Esophagus squamous epithelium (tissue), 5 donors: ENCODE data around the gene GALNT2. TPM values are rescaled to one million over a fixed set of nuclear protein-coding genes. Genes with fewer than 3 reads are reported as not detected.

Source experiments
- DNase-seq: peaks from one replicate; lab custom pipeline; 2025; lab: John Stamatoyannopoulos, UW
- H3K27ac ChIP-seq, 4 donors: fragments of 200-600 bp; sonication (generic); one replicate each; pipeline ENCODE4 v1.5.1; 2016 to 2019; ENCODE audit warnings: mild to moderate bottlenecking in 1 of 4
- H3K27me3 ChIP-seq, 4 donors: fragments of 200-600 bp; sonication (generic); 1 replicate in 3 of 4; 2 replicates in 1 of 4; pipeline versions ENCODE4 v1.5.1 to v1.6.0; 2017 to 2021; ENCODE audit warnings: antibody characterized with exemption in 1 of 4
- H3K36me3 ChIP-seq, 3 donors: fragments of 200-600 bp; sonication (generic); one replicate each; pipeline ENCODE4 v1.5.1; 2016 to 2019
- H3K4me1 ChIP-seq, 3 donors: fragments of 200-600 bp; sonication (generic); one replicate each; pipeline ENCODE4 v1.5.1; 2017 to 2019
- H3K4me3 ChIP-seq, 4 donors: fragments of 200-600 bp; sonication (generic); 1 replicate in 3 of 4; 2 replicates in 1 of 4; pipeline ENCODE4 v1.5.1; 2016 to 2019; ENCODE audit warnings: mild to moderate bottlenecking in 2 of 4, moderate library complexity in 1 of 4
- H3K9me3 ChIP-seq, 3 donors: fragments of 200-600 bp; sonication (generic); one replicate each; pipeline ENCODE4 v1.5.1; 2016 to 2019
- POLR2A ChIP-seq, 4 donors: fragments of 450-650 bp; IDR thresholded peaks; one replicate each; pipeline ENCODE4 v1.6.1; 2017; ENCODE audit warnings: antibody characterized with exemption in 4 of 4, mild to moderate bottlenecking in 4 of 4, moderate library complexity in 3 of 4
- WGBS, 2 donors: methylation state at CpG; one replicate each; pipeline ENCODE4 v1.1.5; 2018; 5-methylcytosine and 5-hydroxymethylcytosine counted together
- intact Hi-C: fragments of 100-400 bp; cut with DNase I; formaldehyde crosslinking; loops from one replicate; pipeline ENCODE4 v1.15.0; 2022
- total RNA-seq, 4 donors: library from RNA; depleted of rRNA; stranded (reverse); fragments of >200 nt; gene quantifications; one replicate each; pipeline ENCODE4 v1.1.0, GENCODE V29; 2016
- TF ChIP-seq, protein P1 (sequence below), 6 experiments: fragments of 450-650 bp in 4 of 6; fragments of 200-600 bp in 2 of 6; sonication (generic) in 2 of 6; IDR thresholded peaks; one replicate each; pipeline ENCODE4 v1.5.1; 2016 to 2019; ENCODE audit warnings: antibody characterized with exemption in 6 of 6, mild to moderate bottlenecking in 4 of 6, moderate library complexity in 4 of 6
- donor health status: DM: yes; HTN: yes; CAD: no.

The GALNT2 gene
- total RNA-seq, 4 donors from 2014 or later, result 25.8 to 36.2 (median 31.0) TPM

DNA sequence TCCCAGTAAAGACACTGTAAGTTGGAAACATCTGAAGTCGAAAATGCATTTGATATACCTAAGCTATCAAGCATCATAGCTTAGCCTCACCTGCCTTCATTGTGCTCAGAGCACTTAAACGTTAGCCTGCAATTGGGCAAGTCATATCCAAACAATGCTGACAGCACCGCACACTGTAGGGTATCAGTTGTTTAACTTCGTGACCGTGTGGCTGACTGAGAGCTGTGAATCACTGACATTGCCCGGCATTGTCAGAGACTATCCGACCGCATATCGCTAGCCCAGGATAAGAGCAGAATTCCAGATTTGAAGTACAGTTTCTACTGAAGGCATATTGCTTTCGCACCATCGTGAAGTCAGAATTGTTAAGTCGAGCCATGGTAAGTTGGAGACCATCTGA, 41.5 kb downstream of the GALNT2 start:
- no peak for DNase-seq
- Histone ChIP-seq H3K36me3 (no peaks in the 10 kb centered on the region), H3K27ac (no peak overlapping the region), H3K4me1 (peaks cover 46 to 83% (median 62%) of the 10 kb centered on the region in 3 donors), H3K4me3 (no peak overlapping the region), H3K9me3 (no peaks in the 10 kb centered on the region), H3K27me3 (no peaks in the 10 kb centered on the region)
- intact Hi-C loops, result no loop called here
- no peak for TF ChIP-seq POLR2A (IDR thresholded peaks at IDR 0.05)
- TF ChIP-seq, protein P1, sequence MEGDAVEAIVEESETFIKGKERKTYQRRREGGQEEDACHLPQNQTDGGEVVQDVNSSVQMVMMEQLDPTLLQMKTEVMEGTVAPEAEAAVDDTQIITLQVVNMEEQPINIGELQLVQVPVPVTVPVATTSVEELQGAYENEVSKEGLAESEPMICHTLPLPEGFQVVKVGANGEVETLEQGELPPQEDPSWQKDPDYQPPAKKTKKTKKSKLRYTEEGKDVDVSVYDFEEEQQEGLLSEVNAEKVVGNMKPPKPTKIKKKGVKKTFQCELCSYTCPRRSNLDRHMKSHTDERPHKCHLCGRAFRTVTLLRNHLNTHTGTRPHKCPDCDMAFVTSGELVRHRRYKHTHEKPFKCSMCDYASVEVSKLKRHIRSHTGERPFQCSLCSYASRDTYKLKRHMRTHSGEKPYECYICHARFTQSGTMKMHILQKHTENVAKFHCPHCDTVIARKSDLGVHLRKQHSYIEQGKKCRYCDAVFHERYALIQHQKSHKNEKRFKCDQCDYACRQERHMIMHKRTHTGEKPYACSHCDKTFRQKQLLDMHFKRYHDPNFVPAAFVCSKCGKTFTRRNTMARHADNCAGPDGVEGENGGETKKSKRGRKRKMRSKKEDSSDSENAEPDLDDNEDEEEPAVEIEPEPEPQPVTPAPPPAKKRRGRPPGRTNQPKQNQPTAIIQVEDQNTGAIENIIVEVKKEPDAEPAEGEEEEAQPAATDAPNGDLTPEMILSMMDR (IDR thresholded peaks at IDR 0.05), result no peak
- 85 to 92% methylated on average over 12 of the region's 12 CpGs for WGBS, 2 donors

DNA sequence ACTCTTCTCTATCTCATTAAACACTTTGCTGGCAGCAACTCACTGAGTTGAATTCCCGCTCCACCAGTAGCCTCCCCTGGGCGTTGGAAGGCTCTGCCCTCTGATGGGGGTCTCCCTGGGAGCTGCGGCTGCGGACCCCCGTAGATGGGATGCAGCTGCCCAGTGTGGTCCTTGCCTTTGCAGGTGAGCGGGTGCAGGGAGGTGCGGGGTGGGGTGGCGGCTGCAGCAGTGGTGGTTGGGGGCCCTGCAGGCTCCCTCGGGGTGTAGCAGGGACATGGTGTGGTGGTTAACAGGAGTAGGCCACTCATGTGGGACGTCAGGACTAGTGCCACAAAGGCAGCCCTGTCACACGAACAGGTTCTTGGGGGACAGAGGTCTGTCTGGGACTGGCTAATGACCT, 42.0 kb downstream of the GALNT2 start:
- intact Hi-C loops, result no loop called here
- H3K27ac ChIP-seq, result peak overlapping the region in 1 of 4 donors; percentile 46
- 78 to 83% methylated on average over 2 to 6 of the region's 11 CpGs for WGBS, 2 donors
- H3K4me1 ChIP-seq, result peaks cover 42 to 83% (median 57%) of the 10 kb centered on the region in 3 donors
- no peaks in the 10 kb centered on the region for H3K27me3 ChIP-seq
- no peak for DNase-seq
- no peak for TF ChIP-seq POLR2A (IDR thresholded peaks at IDR 0.05)
- TF ChIP-seq, protein P1 (IDR thresholded peaks at IDR 0.05), result no peak
- peaks cover 0 to 4% (median 0%) of the 10 kb centered on the region in 3 donors for H3K36me3 ChIP-seq
- no peak overlapping the region for H3K4me3 ChIP-seq
- no peaks in the 10 kb centered on the region for H3K9me3 ChIP-seq

DNA sequence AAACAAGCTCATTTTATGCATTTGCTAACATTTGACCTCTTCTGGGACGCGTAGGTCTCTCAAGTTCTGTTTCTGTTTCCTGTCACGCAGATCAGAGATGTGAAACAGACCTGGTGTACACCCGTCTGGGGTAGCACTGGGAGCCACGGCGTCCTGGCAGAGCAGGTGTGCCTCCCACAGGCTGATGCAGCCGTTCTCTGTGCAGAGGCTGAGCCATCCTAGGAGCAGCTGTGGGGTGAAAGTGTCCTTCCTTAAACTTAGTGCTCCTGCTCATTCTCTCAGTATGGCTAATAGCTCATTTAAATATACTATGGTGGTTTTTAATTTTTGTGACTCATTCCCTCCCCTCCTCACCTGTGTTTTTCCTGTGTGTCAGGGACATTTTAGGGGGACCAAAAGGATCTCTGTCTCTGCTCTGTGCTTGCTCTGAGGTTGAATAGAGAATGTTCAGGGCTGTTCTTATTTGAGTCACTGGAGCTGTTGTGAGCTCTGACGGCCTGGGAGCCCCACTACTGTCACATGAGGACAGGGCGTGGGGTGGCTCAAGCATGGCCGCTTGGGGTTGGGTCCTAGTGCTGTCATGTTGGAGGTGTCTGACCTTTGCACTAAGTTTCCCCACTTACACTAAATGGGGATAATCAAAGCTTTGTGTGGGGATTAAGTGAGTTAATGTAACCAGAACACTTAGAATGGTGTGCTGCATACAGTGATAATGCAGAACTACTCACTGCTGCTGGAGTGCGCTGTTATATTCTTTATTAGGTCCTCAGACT, 43.0 kb downstream of the GALNT2 start:
- Histone ChIP-seq H3K27me3 (no peaks in the 10 kb centered on the region), H3K4me3 (no peak overlapping the region), H3K4me1 (peaks cover 33 to 78% (median 49%) of the 10 kb centered on the region in 3 donors), H3K27ac (peak overlapping the region in 1 of 4 donors; percentile 42), H3K9me3 (no peaks in the 10 kb centered on the region), H3K36me3 (peaks cover 0 to 8% (median 0%) of the 10 kb centered on the region in 3 donors)
- no peak for DNase-seq
- intact Hi-C loops, result no loop called here
- TF ChIP-seq POLR2A (IDR thresholded peaks at IDR 0.05), result no peak
- TF ChIP-seq, protein P1 (IDR thresholded peaks at IDR 0.05), result no peak
- 62 to 64% methylated on average over 8 to 11 of the region's 11 CpGs for WGBS, 2 donors

DNA sequence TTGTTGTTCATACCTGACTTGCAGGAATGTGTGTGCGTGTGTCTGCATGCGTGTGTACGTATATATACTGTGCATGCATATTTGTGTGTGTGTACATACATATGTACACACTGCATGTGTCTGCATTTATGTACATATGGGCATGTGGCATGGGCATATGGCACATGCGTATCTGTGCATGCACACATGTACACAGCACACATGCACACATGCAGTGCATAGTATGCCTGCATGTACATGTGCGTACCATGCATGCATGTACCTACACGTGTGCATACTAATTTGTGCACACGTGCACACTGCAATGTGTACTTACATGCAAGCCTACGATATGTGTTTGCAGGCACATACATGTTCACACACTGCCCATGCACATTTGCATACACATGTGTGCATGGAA, 43.9 kb downstream of the GALNT2 start:
- WGBS, 2 donors, result 90 to 95% methylated on average over 3 to 8 of the region's 8 CpGs
- no peak overlapping the region for H3K4me3 ChIP-seq
- H3K4me1 ChIP-seq, result peaks cover 24 to 69% (median 40%) of the 10 kb centered on the region in 3 donors
- intact Hi-C loops, result no loop called here
- no peaks in the 10 kb centered on the region for H3K27me3 ChIP-seq
- H3K36me3 ChIP-seq, result peaks cover 0 to 8% (median 0%) of the 10 kb centered on the region in 3 donors
- no peak for DNase-seq
- H3K9me3 ChIP-seq, result no peaks in the 10 kb centered on the region
- TF ChIP-seq, protein P1 (IDR thresholded peaks at IDR 0.05), result no peak
- TF ChIP-seq POLR2A (IDR thresholded peaks at IDR 0.05), result no peak
- no peak overlapping the region for H3K27ac ChIP-seq

DNA sequence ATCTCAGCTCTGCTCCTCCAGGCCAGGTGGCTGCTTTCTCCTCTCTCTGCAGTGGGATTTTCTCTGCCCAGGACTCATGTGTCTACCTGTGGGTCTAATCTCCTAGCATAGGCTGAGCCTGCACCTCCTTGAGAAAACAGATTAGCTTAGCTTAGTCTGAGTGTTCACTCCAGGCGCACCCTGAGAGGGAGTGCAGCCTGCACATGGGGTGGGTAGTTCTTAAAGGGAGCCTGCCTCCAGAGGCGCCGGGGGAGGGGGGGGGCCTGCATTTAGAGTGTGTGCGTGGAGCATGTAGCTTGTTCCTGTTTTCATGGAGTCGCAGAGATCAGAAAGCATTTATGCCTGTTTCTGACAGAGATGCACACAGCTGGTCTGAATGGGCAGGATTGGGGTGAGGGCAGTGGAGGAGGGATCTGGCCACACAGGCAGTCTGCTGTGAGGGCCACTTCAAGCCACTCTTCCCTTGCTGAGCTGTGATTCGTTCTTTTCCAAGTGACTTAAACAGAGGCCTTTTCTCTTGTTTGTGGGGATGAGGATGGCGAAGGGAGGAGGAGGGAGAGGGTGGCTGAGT, 45.2 kb downstream of the GALNT2 start:
- TF ChIP-seq POLR2A (IDR thresholded peaks at IDR 0.05), result no peak
- TF ChIP-seq, protein P1 (IDR thresholded peaks at IDR 0.05), result no peak
- no peak for DNase-seq
- intact Hi-C loops, result no loop called here
- Histone ChIP-seq H3K27ac (peak overlapping the region in 1 of 4 donors; percentile 66), H3K9me3 (no peaks in the 10 kb centered on the region), H3K4me3 (no peak overlapping the region), H3K4me1 (peaks cover 15 to 56% (median 29%) of the 10 kb centered on the region in 3 donors), H3K36me3 (peaks cover 0 to 19% (median 0%) of the 10 kb centered on the region in 3 donors), H3K27me3 (no peaks in the 10 kb centered on the region)
- WGBS, 2 donors, result 65% methylated on average over 4 of the region's 7 CpGs
